Left renal pelvis (tissue), 4 donors: ENCODE measurements around the gene OSGEP. TPM values are rescaled to one million over a fixed set of nuclear protein-coding genes. Genes with fewer than 3 reads are reported as not detected.

Experiments
- DNase-seq, 4 donors: peaks; one replicate each; pipeline ENCODE4 v3.0.0-alpha.2; 2013; ENCODE audit warnings: low read depth in 4 of 4, low spot score in 3 of 4
- polyA plus RNA-seq, 4 donors: library from polyadenylated mRNA; unstranded; fragments of 120-200 nt; gene quantifications; one replicate each; pipeline ENCODE4 v1.2.1, GENCODE V29; 2013; ENCODE audit not compliant: insufficient read length in 4 of 4

Gene OSGEP
- polyA plus RNA-seq, 4 donors = 39.6 to 80.8 (median 52.7) TPM

GRCh38 chr14:20400965-20401593, 53.5 kb downstream of the OSGEP start:
- DNase-seq = no peak

DNA sequence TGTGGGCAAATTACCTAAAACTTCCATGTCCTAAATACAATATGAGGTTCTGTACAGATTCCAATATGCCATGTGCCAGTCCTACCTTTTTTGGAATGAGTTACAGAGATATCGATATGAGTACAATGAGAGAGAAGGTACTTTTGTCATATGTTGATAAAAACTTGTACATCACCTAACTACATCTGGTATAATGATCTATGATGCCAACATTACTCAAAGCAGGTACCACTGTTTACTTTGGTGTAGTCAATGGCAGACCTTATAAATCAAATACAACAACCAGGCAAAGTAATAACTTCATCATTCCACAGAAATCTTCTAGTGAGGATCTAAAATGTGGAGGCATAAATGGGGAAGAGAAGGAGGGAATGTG, 54.0 kb downstream of the OSGEP start:
- no peak for DNase-seq

- no peak for DNase-seq
Observed at GRCh38 chr14:20397511-20397910, 57.1 kb downstream of the OSGEP start.

Other genes with a start within 250 kb of the OSGEP start
- not detected for gene OR11H6, start 231.1 kb downstream of the OSGEP start, polyA plus RNA-seq
- gene OR11H7, start 225.8 kb downstream of the OSGEP start, polyA plus RNA-seq = under 1 TPM; 0.45 to 0.75 (median 0.64) TPM
- under 1 TPM in 1 of 4 donors, not detected in 3; 0.09 TPM for gene OR11H4, start 215.5 kb downstream of the OSGEP start, polyA plus RNA-seq
- gene TTC5, start 148.9 kb downstream of the OSGEP start, polyA plus RNA-seq = 10 to 100 TPM; 19.3 to 27.2 (median 25.9) TPM
- 100 to 1,000 TPM in 3 of 4 donors, 10 to 100 TPM in 1; 77.2 to 132 (median 119) TPM for gene CCNB1IP1, start 121.5 kb downstream of the OSGEP start, polyA plus RNA-seq
- 10 to 100 TPM; 54.5 to 66.3 (median 57.3) TPM for gene PARP2, start 111.2 kb downstream of the OSGEP start, polyA plus RNA-seq
- gene TEP1, start 41.3 kb downstream of the OSGEP start, polyA plus RNA-seq = 10 to 100 TPM; 11.3 to 19.5 (median 18.0) TPM
- under 1 TPM; 0.29 to 0.90 (median 0.57) TPM for gene KLHL33, start 18.6 kb downstream of the OSGEP start, polyA plus RNA-seq
- 100 to 1,000 TPM; 238 to 343 (median 315) TPM for gene APEX1, start 414 bp upstream of the OSGEP start, polyA plus RNA-seq
- 10 to 100 TPM; 32.9 to 37.8 (median 34.8) TPM for gene PIP4P1, start 6.6 kb upstream of the OSGEP start, polyA plus RNA-seq
- 10 to 100 TPM; 15.3 to 96.7 (median 57.6) TPM for gene PNP, start 14.6 kb upstream of the OSGEP start, polyA plus RNA-seq
- under 1 TPM in 1 of 4 donors, not detected in 3; 0.29 TPM for gene RNASE10, start 50.7 kb upstream of the OSGEP start, polyA plus RNA-seq
- gene RNASE9, start 106.2 kb upstream of the OSGEP start, polyA plus RNA-seq = not detected
- gene RNASE11, start 133.2 kb upstream of the OSGEP start, polyA plus RNA-seq = not detected
- not detected for gene RNASE12, start 136.6 kb upstream of the OSGEP start, polyA plus RNA-seq
- not detected for gene OR6S1, start 186.9 kb upstream of the OSGEP start, polyA plus RNA-seq
- 10 to 100 TPM in 1 of 4 donors, 1 to 10 TPM in 3; 2.2 to 17.5 (median 3.6) TPM for gene RNASE4, start 229.7 kb upstream of the OSGEP start, polyA plus RNA-seq
- gene ANG, start 234.0 kb upstream of the OSGEP start, polyA plus RNA-seq = 1 to 10 TPM; 3.7 to 9.1 (median 4.2) TPM